CD4-positive, alpha-beta T cell (primary cell): ENCODE data around the gene LHX4. TPM values are rescaled to one million over a fixed set of nuclear protein-coding genes. Genes with fewer than 3 reads are reported as not detected.

Source experiments
- ATAC-seq: fragments of 200-7000 bp; cut with Tn5 transposase; one replicate; pipeline ENCODE4 v1.10.0; 2022; ENCODE audit warnings: mild to moderate bottlenecking; ENCODE audit not compliant: poor library complexity
- CTCF ChIA-PET: fragments of 350-600 bp; sonication (Branson Sonifier 250); formaldehyde crosslinking; loops from one replicate; lab custom pipeline; 2021; ENCODE audit warnings: antibody characterized with exemption, inconsistent platforms; lab: Charles Lee
- POLR2A ChIA-PET: fragments of 350-600 bp; sonication (Branson Sonifier 250); formaldehyde crosslinking; loops from one replicate; lab custom pipeline; 2021; ENCODE audit warnings: antibody characterized with exemption, inconsistent platforms; lab: Charles Lee
- DNase-seq, 14 experiments: peaks; one replicate each; pipeline ENCODE4 v3.0.0-alpha.2; 2013 to 2020; ENCODE audit warnings: mixed read lengths in 2 of 14
- H3K27ac ChIP-seq, 2 donors: one replicate each; pipeline versions ENCODE4 v1.5.1 to v1.7.0; 2013; ENCODE audit warnings: low read length in 2 of 2, low read depth in 1 of 2, mild to moderate bottlenecking in 1 of 2
- H3K27me3 ChIP-seq, 2 experiments: 1 replicate in 1 of 2; 2 replicates in 1 of 2; pipeline versions ENCODE4 v1.6.1 to v1.7.0; 2013; ENCODE audit warnings: low read length in 2 of 2, control low read depth in 1 of 2, mild to moderate bottlenecking in 1 of 2, moderate library complexity in 1 of 2; ENCODE audit not compliant: insufficient read depth in 2 of 2, control insufficient read depth in 1 of 2
- H3K36me3 ChIP-seq: one replicate; pipeline ENCODE4 v1.6.1; 2013; ENCODE audit warnings: low read length, control low read depth; ENCODE audit not compliant: insufficient read depth
- H3K4me1 ChIP-seq: one replicate; pipeline ENCODE4 v1.6.1; 2013; ENCODE audit warnings: low read length, control low read depth; ENCODE audit not compliant: insufficient read depth
- H3K4me3 ChIP-seq: one replicate; pipeline ENCODE4 v1.5.1; 2013; ENCODE audit warnings: mild to moderate bottlenecking, low read length, moderate library complexity
- H3K9me3 ChIP-seq, 2 experiments: 1 replicate in 1 of 2; 2 replicates in 1 of 2; pipeline versions ENCODE4 v1.6.1 to v1.7.0; 2013; ENCODE audit warnings: low read length in 2 of 2, mild to moderate bottlenecking in 2 of 2, control low read depth in 1 of 2, moderate library complexity in 1 of 2; ENCODE audit not compliant: control insufficient read depth in 1 of 2, insufficient read depth in 1 of 2
- H3K27ac Mint-ChIP-seq: one replicate; pipeline ENCODE4 v1.8.0; 2020; ENCODE audit warnings: mixed read lengths
- H3K27me3 Mint-ChIP-seq: one replicate; pipeline ENCODE4 v1.8.0; 2021; ENCODE audit warnings: mixed read lengths
- H3K36me3 Mint-ChIP-seq: one replicate; pipeline ENCODE4 v1.8.0; 2021; ENCODE audit warnings: low read depth, mixed read lengths
- H3K4me1 Mint-ChIP-seq: one replicate; pipeline ENCODE4 v1.8.0; 2021; ENCODE audit warnings: low read depth, mixed read lengths
- H3K4me3 Mint-ChIP-seq: one replicate; pipeline ENCODE4 v1.8.0; 2020; ENCODE audit warnings: mild to moderate bottlenecking, mixed read lengths
- H3K9me3 Mint-ChIP-seq: one replicate; pipeline ENCODE4 v1.8.0; 2020; ENCODE audit warnings: mixed read lengths
- CTCF ChIP-seq: fragments of 200-600 bp; IDR thresholded peaks from one replicate; pipeline ENCODE4 v1.8.0; 2022; ENCODE audit warnings: antibody characterized with exemption, mild to moderate bottlenecking
- intact Hi-C, 2 experiments: fragments of 100-400 bp; cut with DNase I in 1 of 2; cut with micrococcal nuclease in 1 of 2; formaldehyde crosslinking; loops; one replicate each; pipeline versions ENCODE4 v1.15.1 to v1.9.0; 2023 to 2025; cut with DNase I, micrococcal nuclease
- total RNA-seq, 174 experiments: library from RNA in 2 of 174; stranded (reverse) in 2 of 174; gene quantifications; one replicate each; pipeline ENCODE4 v1.2.3 and lab custom pipeline; 2021 to 2026

LHX4 gene
- total RNA-seq, 2 experiments from 2014 or later, result 0.03 TPM; not detected in 1

- Mint-ChIP-seq H3K27me3 (no peaks in the 10 kb centered on the region), H3K36me3 (no peaks in the 10 kb centered on the region), H3K4me3 (no peak overlapping the region), H3K27ac (no peak overlapping the region), H3K9me3 (no peaks in the 10 kb centered on the region), H3K4me1 (no peaks in the 10 kb centered on the region)
- ChIA-PET CTCF (no interaction called here), POLR2A (no interaction called here)
- DNase-seq, result no peak
- Histone ChIP-seq H3K9me3 (no peaks in the 10 kb centered on the region), H3K4me1 (no peaks in the 10 kb centered on the region), H3K36me3 (no peaks in the 10 kb centered on the region), H3K4me3 (no peak overlapping the region), H3K27ac (no peak overlapping the region), H3K27me3 (no peaks in the 10 kb centered on the region)
- TF ChIP-seq CTCF, result no peak
- intact Hi-C loops, result no loop called here
- ATAC-seq, result no peak
Measured at GRCh38 chr1:180265201-180265600, 35.1 kb downstream of the LHX4 start.

GRCh38 chr1:180265871-180266270 lies 35.8 kb downstream of the LHX4 start:
- CTCF ChIA-PET, result no interaction called here
- Mint-ChIP-seq H3K9me3 (no peaks in the 10 kb centered on the region), H3K36me3 (no peaks in the 10 kb centered on the region), H3K4me1 (no peaks in the 10 kb centered on the region), H3K27ac (no peak overlapping the region), H3K27me3 (no peaks in the 10 kb centered on the region), H3K4me3 (no peak overlapping the region)
- no peak overlapping the region for H3K27ac ChIP-seq
- H3K9me3 ChIP-seq, result no peaks in the 10 kb centered on the region
- no peak overlapping the region for H3K4me3 ChIP-seq
- POLR2A ChIA-PET, result no interaction called here
- H3K27me3 ChIP-seq, result no peaks in the 10 kb centered on the region
- DNase-seq (no peak), ATAC-seq (no peak)
- intact Hi-C loops, result no loop called here
- H3K36me3 ChIP-seq, result no peaks in the 10 kb centered on the region
- no peaks in the 10 kb centered on the region for H3K4me1 ChIP-seq
- TF ChIP-seq CTCF, result no peak

GRCh38 chr1:180266275-180267210 lies 36.5 kb downstream of the LHX4 start:
- no peaks in the 10 kb centered on the region for H3K9me3 Mint-ChIP-seq
- H3K27ac Mint-ChIP-seq, result no peak overlapping the region
- no peaks in the 10 kb centered on the region for H3K36me3 Mint-ChIP-seq
- no peak for TF ChIP-seq CTCF
- no peak overlapping the region for H3K27ac ChIP-seq
- CTCF ChIA-PET, result no interaction called here
- DNase-seq (no peak), ATAC-seq (no peak)
- H3K4me1 ChIP-seq, result no peaks in the 10 kb centered on the region
- H3K36me3 ChIP-seq, result no peaks in the 10 kb centered on the region
- no peaks in the 10 kb centered on the region for H3K4me1 Mint-ChIP-seq
- no peaks in the 10 kb centered on the region for H3K27me3 ChIP-seq
- no peaks in the 10 kb centered on the region for H3K9me3 ChIP-seq
- POLR2A ChIA-PET, result no interaction called here
- intact Hi-C loops, result no loop called here
- H3K4me3 Mint-ChIP-seq, result no peak overlapping the region
- no peak overlapping the region for H3K4me3 ChIP-seq
- H3K27me3 Mint-ChIP-seq, result no peaks in the 10 kb centered on the region
